Measurements from ENCODE around the gene VSIG10L2. TPM values are rescaled to one million over a fixed set of nuclear protein-coding genes. Genes with fewer than 3 reads are reported as not detected.

The VSIG10L2 gene
- total RNA-seq, 4 donors from 2014 or later = 2.0 to 17.2 (median 6.7) TPM

DNA sequence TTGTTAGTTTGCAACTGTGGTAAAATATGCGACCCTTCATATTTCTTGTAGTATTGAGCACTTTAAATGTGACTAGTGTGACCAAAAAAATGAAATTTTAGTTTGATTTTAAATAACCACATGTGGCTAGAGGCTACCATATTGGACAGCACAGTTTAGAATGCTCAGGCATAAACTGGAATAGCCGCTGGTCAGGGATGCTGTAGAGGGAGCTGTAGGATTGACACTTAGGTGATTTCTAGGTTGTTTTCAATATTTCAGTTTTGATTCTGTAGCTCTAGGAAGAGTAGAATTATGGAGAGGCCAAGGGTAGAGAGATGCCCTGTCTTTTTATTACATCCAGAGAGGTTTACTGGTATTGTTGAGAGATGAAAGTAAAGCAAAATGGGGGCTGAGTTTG, 10.8 kb upstream of the VSIG10L2 start:
- Histone ChIP-seq H3K4me3 (no peak overlapping the region), H3K9me3 (no peaks in the 10 kb centered on the region), H3K36me3 (no peaks in the 10 kb centered on the region), H3K4me1 (peaks cover 24% of the 10 kb centered on the region), H3K27ac (no peak overlapping the region), H3K27me3 (no peaks in the 10 kb centered on the region)
- 95% methylated on average over 2 of the region's 2 CpGs for WGBS
- no peak for DNase-seq (ENCODE audit: low spot score in 2 of 2)
- no peak for TF ChIP-seq EP300 (IDR thresholded peaks at IDR 0.05)

DNA sequence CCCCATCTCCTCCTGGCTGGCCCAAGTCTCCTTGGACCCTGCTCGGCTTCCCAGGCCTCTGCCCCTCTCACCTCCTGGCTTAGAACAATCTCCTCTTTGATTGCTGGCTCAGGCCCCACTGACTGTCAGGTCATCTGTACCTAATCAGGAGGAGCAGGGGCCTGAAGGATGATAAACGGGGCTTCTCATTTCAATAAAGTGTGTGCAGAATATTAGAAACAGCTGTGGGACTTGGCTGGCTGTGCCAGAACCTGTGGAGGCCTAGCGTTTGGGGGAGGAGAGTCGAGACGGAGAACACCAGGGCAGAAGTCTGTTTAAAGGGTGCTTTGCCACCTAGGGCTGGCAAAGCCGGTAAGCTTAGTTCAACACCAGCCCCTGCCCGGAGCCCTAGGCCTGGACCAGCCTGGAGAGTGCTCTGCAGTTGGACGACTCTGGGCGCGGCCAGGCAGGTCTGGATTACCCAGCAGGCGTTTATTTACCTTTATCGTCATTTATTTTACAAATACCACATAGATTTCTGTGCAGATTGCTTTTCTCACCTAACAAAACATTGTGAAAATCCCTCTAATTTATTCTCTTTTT, 10.1 kb upstream of the VSIG10L2 start:
- peak in 1 of 2 donors; percentile 44 for DNase-seq (ENCODE audit: low spot score in 2 of 2)
- TF ChIP-seq, protein P1, sequence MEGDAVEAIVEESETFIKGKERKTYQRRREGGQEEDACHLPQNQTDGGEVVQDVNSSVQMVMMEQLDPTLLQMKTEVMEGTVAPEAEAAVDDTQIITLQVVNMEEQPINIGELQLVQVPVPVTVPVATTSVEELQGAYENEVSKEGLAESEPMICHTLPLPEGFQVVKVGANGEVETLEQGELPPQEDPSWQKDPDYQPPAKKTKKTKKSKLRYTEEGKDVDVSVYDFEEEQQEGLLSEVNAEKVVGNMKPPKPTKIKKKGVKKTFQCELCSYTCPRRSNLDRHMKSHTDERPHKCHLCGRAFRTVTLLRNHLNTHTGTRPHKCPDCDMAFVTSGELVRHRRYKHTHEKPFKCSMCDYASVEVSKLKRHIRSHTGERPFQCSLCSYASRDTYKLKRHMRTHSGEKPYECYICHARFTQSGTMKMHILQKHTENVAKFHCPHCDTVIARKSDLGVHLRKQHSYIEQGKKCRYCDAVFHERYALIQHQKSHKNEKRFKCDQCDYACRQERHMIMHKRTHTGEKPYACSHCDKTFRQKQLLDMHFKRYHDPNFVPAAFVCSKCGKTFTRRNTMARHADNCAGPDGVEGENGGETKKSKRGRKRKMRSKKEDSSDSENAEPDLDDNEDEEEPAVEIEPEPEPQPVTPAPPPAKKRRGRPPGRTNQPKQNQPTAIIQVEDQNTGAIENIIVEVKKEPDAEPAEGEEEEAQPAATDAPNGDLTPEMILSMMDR (IDR thresholded peaks at IDR 0.05) = no peak
- no peak for TF ChIP-seq POLR2AphosphoS5 (IDR thresholded peaks at IDR 0.05)
- no peak for TF ChIP-seq POLR2A (IDR thresholded peaks at IDR 0.05)
- TF ChIP-seq EP300 (IDR thresholded peaks at IDR 0.05) = no peak
- WGBS = 39% methylated on average over 12 of the region's 12 CpGs
- Histone ChIP-seq H3K27me3 (no peaks in the 10 kb centered on the region), H3K4me1 (peaks cover 24% of the 10 kb centered on the region), H3K27ac (no peak overlapping the region), H3K36me3 (no peaks in the 10 kb centered on the region), H3K4me3 (no peak overlapping the region), H3K9me3 (no peaks in the 10 kb centered on the region)

DNA sequence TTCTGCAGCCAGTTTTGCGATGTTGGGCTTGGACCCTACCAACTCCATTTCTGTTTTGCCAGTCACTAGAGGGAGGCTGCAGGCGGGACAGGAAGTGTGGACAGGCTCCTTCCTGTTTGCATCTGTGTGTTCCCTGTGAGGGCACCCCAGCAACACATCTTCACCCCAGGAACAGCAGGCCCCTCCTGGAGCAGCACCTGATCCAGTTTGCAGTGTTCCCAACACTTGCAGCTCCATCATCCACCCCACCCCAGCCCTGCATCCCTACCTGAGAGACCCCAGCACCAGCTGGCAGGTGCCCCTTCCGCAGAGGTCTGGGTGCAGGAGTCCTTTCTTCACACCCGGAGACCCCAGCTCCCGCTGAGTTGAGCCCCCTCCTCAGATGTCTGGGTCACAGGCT, 7.4 kb upstream of the VSIG10L2 start:
- Histone ChIP-seq H3K27ac (no peak overlapping the region), H3K4me1 (peaks cover 16% of the 10 kb centered on the region), H3K27me3 (no peaks in the 10 kb centered on the region), H3K4me3 (no peak overlapping the region), H3K36me3 (no peaks in the 10 kb centered on the region), H3K9me3 (no peaks in the 10 kb centered on the region)
- DNase-seq (ENCODE audit: low spot score in 2 of 2) = peak in 1 of 2 donors; percentile 52
- 72% methylated on average over 5 of the region's 5 CpGs for WGBS
- TF ChIP-seq EP300 (IDR thresholded peaks at IDR 0.05) = no peak
- TF ChIP-seq, protein P1 (IDR thresholded peaks at IDR 0.05) = no peak
- TF ChIP-seq POLR2A (IDR thresholded peaks at IDR 0.05) = no peak
- TF ChIP-seq POLR2AphosphoS5 (IDR thresholded peaks at IDR 0.05) = no peak

DNA sequence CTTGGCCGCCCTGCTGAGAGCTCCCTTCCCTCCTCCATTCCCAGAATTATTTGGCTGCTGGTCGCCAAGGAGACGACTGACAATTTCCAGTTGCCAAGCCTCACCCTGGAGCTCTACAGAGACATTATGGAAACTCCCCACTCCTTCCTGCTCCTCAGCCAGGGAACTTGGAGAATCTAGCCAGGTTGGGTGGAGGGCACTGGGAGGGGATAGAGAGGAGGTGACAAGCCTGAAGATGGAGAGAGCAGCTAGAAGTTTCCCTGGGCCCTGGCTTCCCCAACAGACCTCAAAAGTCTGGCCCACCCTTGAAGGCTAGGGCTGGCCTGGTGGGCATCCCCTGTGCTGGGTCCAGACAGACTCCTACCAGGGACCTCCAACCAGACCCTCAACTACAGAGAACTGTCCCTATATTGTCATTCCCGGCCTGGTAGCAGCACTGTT, 6.7 kb upstream of the VSIG10L2 start:
- 14% methylated on average over 3 of the region's 4 CpGs for WGBS
- Histone ChIP-seq H3K27ac (no peak overlapping the region), H3K4me3 (no peak overlapping the region), H3K36me3 (no peaks in the 10 kb centered on the region), H3K9me3 (no peaks in the 10 kb centered on the region), H3K27me3 (no peaks in the 10 kb centered on the region), H3K4me1 (peaks cover 16% of the 10 kb centered on the region)
- DNase-seq (ENCODE audit: low spot score in 2 of 2) = peak in 1 of 2 donors; percentile 51
- no peak for TF ChIP-seq POLR2A (IDR thresholded peaks at IDR 0.05)
- TF ChIP-seq POLR2AphosphoS5 (IDR thresholded peaks at IDR 0.05) = no peak
- TF ChIP-seq EP300 (IDR thresholded peaks at IDR 0.05) = no peak
- TF ChIP-seq, protein P1 (IDR thresholded peaks at IDR 0.05) = no peak

DNA sequence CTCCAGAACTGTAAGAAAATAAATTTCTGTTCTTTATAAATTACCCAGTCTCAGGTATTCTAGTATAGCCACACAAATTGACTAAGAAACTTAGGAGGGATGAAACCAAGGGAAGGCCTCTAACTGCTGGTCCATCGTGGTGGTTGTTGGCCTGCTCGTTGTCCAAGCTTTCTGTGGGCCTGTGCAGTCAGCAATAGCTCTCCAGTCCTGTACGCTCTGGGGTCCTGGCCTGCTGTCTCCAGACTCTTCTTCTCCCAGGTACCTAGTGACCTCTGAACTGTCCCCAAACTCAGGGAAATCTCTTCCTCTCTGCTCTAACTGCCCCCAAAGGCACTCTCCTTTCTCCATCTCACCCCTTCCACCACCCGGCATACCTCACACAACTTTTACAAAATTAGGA, 5.7 kb upstream of the VSIG10L2 start:
- DNase-seq (ENCODE audit: low spot score in 2 of 2) = peak in 1 of 2 donors; percentile 26
- Histone ChIP-seq H3K27ac (no peak overlapping the region), H3K9me3 (no peaks in the 10 kb centered on the region), H3K27me3 (no peaks in the 10 kb centered on the region), H3K36me3 (no peaks in the 10 kb centered on the region), H3K4me3 (no peak overlapping the region), H3K4me1 (peaks cover 16% of the 10 kb centered on the region)
- WGBS = 94% methylated on average over 4 of the region's 4 CpGs
- TF ChIP-seq, protein P1 (IDR thresholded peaks at IDR 0.05) = no peak
- TF ChIP-seq EP300 (IDR thresholded peaks at IDR 0.05) = no peak
- no peak for TF ChIP-seq POLR2AphosphoS5 (IDR thresholded peaks at IDR 0.05)
- no peak for TF ChIP-seq POLR2A (IDR thresholded peaks at IDR 0.05)

DNA sequence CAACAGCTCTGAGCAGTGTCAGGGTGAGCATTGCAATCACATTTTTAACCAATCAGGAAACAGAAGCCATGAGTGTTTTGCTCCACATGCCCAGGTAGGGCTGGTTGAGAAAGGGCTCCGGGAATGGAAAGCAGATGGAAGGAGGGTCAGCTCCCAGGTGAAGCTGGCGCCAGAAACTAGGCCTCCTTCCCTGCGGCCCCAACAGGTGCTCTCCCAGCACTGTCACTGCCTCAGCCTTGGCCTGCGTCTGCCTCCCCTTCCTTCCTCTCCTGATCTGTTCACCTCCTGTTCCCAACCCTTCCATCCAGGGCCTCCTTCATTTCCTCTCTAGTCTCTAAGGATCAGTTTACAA, 4.6 kb upstream of the VSIG10L2 start:
- Histone ChIP-seq H3K36me3 (no peaks in the 10 kb centered on the region), H3K9me3 (no peaks in the 10 kb centered on the region), H3K27ac (no peak overlapping the region), H3K4me3 (no peak overlapping the region), H3K27me3 (no peaks in the 10 kb centered on the region), H3K4me1 (peaks cover 13% of the 10 kb centered on the region)
- TF ChIP-seq POLR2AphosphoS5 (IDR thresholded peaks at IDR 0.05) (no peak), POLR2A (IDR thresholded peaks at IDR 0.05) (no peak), EP300 (IDR thresholded peaks at IDR 0.05) (no peak)
- TF ChIP-seq, protein P1 (IDR thresholded peaks at IDR 0.05) = no peak
- DNase-seq (ENCODE audit: low spot score in 2 of 2) = no peak
- 75% methylated on average over 4 of the region's 4 CpGs for WGBS
